ENCODE results near the gene C6orf62. TPM values are rescaled to one million over a fixed set of nuclear protein-coding genes. Genes with fewer than 3 reads are reported as not detected.
"Not testable (repeated sequence)": the region's sequence is repeated elsewhere in the genome, so short reads cannot be mapped to it uniquely, and the experiment has no call there.

C6orf62 gene
- total and polyA plus RNA-seq, 2 of the 4 experiments (the other 2 are of a cell fraction) = 47.5 to 50.7 TPM

DNA sequence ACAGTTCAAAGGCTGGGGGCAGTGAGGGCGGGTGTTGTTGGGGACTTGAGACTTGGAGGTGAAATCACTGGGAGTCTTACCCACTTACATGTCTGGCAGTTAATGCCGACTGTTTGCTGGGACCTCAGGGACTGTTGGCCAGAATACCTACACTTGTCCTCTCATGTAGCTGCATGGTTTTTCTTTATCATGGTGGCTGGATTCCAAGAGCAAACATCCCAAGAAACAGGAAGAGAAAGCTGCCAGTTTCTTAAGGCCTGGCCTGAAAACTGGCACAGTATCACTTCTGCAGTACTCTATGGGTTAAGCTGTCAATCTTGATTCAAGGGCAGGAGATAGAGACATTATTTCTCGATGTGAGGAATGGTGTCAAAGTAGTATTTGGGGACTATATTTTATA is 19.8 kb upstream of the C6orf62 start:
- Histone ChIP-seq H3K4me3 (ENCODE audit: insufficient read depth, low read depth, low read length) (no peak overlapping the region), H4K91ac (ENCODE audit: insufficient read depth, low read depth, low read length) (no peak overlapping the region), H2BK15ac (ENCODE audit: low read depth, low read length) (no peak overlapping the region), H2BK5ac (ENCODE audit: low read depth, low read length, poor library complexity, severe bottlenecking) (no peak overlapping the region), H4K20me1 (ENCODE audit: insufficient read depth, low read length) (no peaks in the 10 kb centered on the region), H2AFZ (replicated peaks; ENCODE audit: low read length, poor library complexity) (no peak overlapping the region), H3K23ac (ENCODE audit: low read depth, low read length) (no peak overlapping the region), H3K79me1 (ENCODE audit: low read depth in 1 of 2, low read length in 2 of 2) (no peaks in the 10 kb centered on the region; a peak in 1 of 4 replicates), H3K4me1 (ENCODE audit: control insufficient read depth, insufficient read depth, low read length) (peaks cover 3% of the 10 kb centered on the region), H2AK9ac (replicated peaks; ENCODE audit: low read depth, low read length, poor library complexity) (no peak overlapping the region), H4K5ac (ENCODE audit: low read depth, low read length) (no peak overlapping the region), H3K9ac (ENCODE audit: low read depth, low read length) (no peak overlapping the region), H3K36me3 (ENCODE audit: control insufficient read depth, insufficient read depth, low read length) (no peaks in the 10 kb centered on the region), H3K9me3 (ENCODE audit: control insufficient read depth, insufficient read depth, low read length) (no peaks in the 10 kb centered on the region), H3K27ac (ENCODE audit: insufficient read depth, low read length) (no peak overlapping the region), H3K27me3 (ENCODE audit: control insufficient read depth, insufficient read depth, low read length) (no peaks in the 10 kb centered on the region), H3K4ac (ENCODE audit: low read depth, low read length) (no peak overlapping the region), H3K18ac (ENCODE audit: low read depth, low read length) (no peak overlapping the region), H3K9me1 (ENCODE audit: insufficient read depth, low read length) (peaks cover 3% of the 10 kb centered on the region; the same call in 1 of the 2 replicates), H3K56ac (ENCODE audit: extremely low read depth, insufficient read depth, low read length) (no peak overlapping the region), H2AK5ac (ENCODE audit: low read depth, low read length) (no peak overlapping the region), H3K4me2 (ENCODE audit: low read depth, low read length) (no peak overlapping the region), H2BK120ac (ENCODE audit: low read depth, low read length) (no peak overlapping the region), H4K8ac (ENCODE audit: low read depth in 2 of 2, low read length in 2 of 2) (no peak overlapping the region), H2BK20ac (ENCODE audit: low read depth, low read length) (no peak overlapping the region), H3K14ac (replicated peaks; ENCODE audit: low read depth, low read length) (no peak overlapping the region)
- WGBS, 2 experiments (ENCODE audit: extremely low coverage in 2 of 2, insufficient read length in 1 of 2) = no CpG with 5 or more reads among the region's 3 CpGs
- no TSS peak for BruUV-seq (replicated peaks)
- intact Hi-C loops (cut with micrococcal nuclease) (no loop called here), in situ Hi-C loops (cut with MboI; ENCODE audit: low sequenced_read_pairs) (no loop called here), dilution Hi-C loops (cut with HindIII; ENCODE audit: low sequenced_read_pairs, unreplicated experiment) (no loop called here)
- TF ChIP-seq CEBPB (IDR thresholded peaks at IDR 0.05; ENCODE audit: low read depth, low read length) (no peak), SMC3 (IDR thresholded peaks at IDR 0.05; ENCODE audit: low read depth, low read length) (no peak), MXI1 (IDR thresholded peaks at IDR 0.05; ENCODE audit: borderline replicate concordance, low read depth, low read length) (no peak), RFX5 (IDR thresholded peaks at IDR 0.05; ENCODE audit: low read depth, low read length) (no peak), RCOR1 (IDR thresholded peaks at IDR 0.05; ENCODE audit: insufficient replicate concordance, low read length) (no peak), FOS (IDR thresholded peaks at IDR 0.05; ENCODE audit: low read depth, low read length) (no peak), CHD1 (IDR thresholded peaks at IDR 0.05; ENCODE audit: low read depth, low read length) (no peak), BHLHE40 (IDR thresholded peaks at IDR 0.05; ENCODE audit: low read depth, low read length) (no peak)
- DNase-seq = no peak
- POLR2A ChIA-PET (ENCODE audit: unreplicated experiment) = no interaction called here
- CTCF ChIA-PET = interaction anchor here (0.8 kb wide), 1 partner anchor 56 kb away, joined by 4 read pairs; no protein-coding TSS in a partner anchor
- ATAC-seq (ENCODE audit: low read depth) = no peak

DNA sequence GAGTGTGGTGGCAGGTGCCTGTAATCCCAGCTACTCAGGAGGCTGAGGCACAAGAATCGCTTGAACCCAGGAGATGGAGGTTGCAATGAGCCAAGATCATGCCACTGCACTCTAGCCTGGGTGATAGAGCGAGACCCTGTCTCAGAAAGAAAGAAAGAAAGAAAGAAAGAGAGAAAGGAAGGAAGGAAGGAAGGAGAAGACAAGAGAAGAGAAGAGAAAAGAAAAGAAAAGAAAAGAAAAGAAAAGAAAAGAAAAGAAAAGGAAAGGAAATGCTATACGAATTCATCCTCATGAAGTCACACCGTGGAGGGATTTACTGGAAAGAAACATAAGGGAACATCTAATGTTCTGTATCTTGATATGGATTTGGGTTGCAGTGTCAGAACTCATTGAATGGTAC is 15.8 kb upstream of the C6orf62 start:
- H2BK20ac ChIP-seq (ENCODE audit: low read depth, low read length); H3K9me1 ChIP-seq (ENCODE audit: insufficient read depth, low read length); H2BK5ac ChIP-seq (ENCODE audit: low read depth, low read length, poor library complexity, severe bottlenecking); H2BK15ac ChIP-seq (ENCODE audit: low read depth, low read length); H2BK120ac ChIP-seq (ENCODE audit: low read depth, low read length); H2AFZ ChIP-seq (replicated peaks; ENCODE audit: low read length, poor library complexity); H3K4me1 ChIP-seq (ENCODE audit: control insufficient read depth, insufficient read depth, low read length); H4K20me1 ChIP-seq (ENCODE audit: insufficient read depth, low read length); H3K36me3 ChIP-seq (ENCODE audit: control insufficient read depth, insufficient read depth, low read length); DNase-seq; H3K4me2 ChIP-seq (ENCODE audit: low read depth, low read length); H4K8ac ChIP-seq (ENCODE audit: low read depth in 2 of 2, low read length in 2 of 2); H3K56ac ChIP-seq (ENCODE audit: extremely low read depth, insufficient read depth, low read length); H4K5ac ChIP-seq (ENCODE audit: low read depth, low read length); H3K14ac ChIP-seq (replicated peaks; ENCODE audit: low read depth, low read length); in situ Hi-C loops (cut with MboI; ENCODE audit: low sequenced_read_pairs); H2AK9ac ChIP-seq (replicated peaks; ENCODE audit: low read depth, low read length, poor library complexity); H3K79me1 ChIP-seq (ENCODE audit: low read depth in 1 of 2, low read length in 2 of 2); H3K9ac ChIP-seq (ENCODE audit: low read depth, low read length); H4K91ac ChIP-seq (ENCODE audit: insufficient read depth, low read depth, low read length); POLR2A ChIA-PET (ENCODE audit: unreplicated experiment); intact Hi-C loops (cut with micrococcal nuclease); BruUV-seq (replicated peaks); ATAC-seq (ENCODE audit: low read depth); H3K4ac ChIP-seq (ENCODE audit: low read depth, low read length); CTCF ChIA-PET; H3K27ac ChIP-seq (ENCODE audit: insufficient read depth, low read length); H3K27me3 ChIP-seq (ENCODE audit: control insufficient read depth, insufficient read depth, low read length); H3K9me3 ChIP-seq (ENCODE audit: control insufficient read depth, insufficient read depth, low read length); dilution Hi-C loops (cut with HindIII; ENCODE audit: low sequenced_read_pairs, unreplicated experiment); H3K23ac ChIP-seq (ENCODE audit: low read depth, low read length); H3K4me3 ChIP-seq (ENCODE audit: insufficient read depth, low read depth, low read length); H3K18ac ChIP-seq (ENCODE audit: low read depth, low read length); H2AK5ac ChIP-seq (ENCODE audit: low read depth, low read length): not testable (repeated sequence)
- WGBS, 2 experiments (ENCODE audit: extremely low coverage in 2 of 2, insufficient read length in 1 of 2) = 100% methylated on average over 1 of the region's 4 CpGs; no CpG with 5 or more reads in 1 of the 2 experiments

Data from IMR-90 (cell line).